GM23338 (cell line): ENCODE results near the gene C1orf87.

ENCODE experiments used
- CREB1 ChIP-seq: fragments of 250-450 bp; sonication (Bioruptor Pico); IDR thresholded peaks from 2 replicates; pipeline ENCODE4 v1.5.0; 2020; ENCODE audit warnings: low read depth, mild to moderate bottlenecking, moderate library complexity
- EZH2 ChIP-seq: fragments of 200-600 bp; sonication (generic); IDR thresholded peaks from one replicate; pipeline ENCODE4 v1.8.0; 2017; ENCODE audit warnings: antibody characterized with exemption, mild to moderate bottlenecking, low read depth; ENCODE audit not compliant: unreplicated experiment
- TF ChIP-seq, protein P1 (sequence below), 2 experiments: fragments of 200-600 bp in 1 of 2; sonication (generic) in 1 of 2; conservative IDR thresholded peaks; 2 replicates each; pipeline versions ENCODE4 v1.5.1 to v1.6.1; 2016 to 2017; ENCODE audit warnings: antibody characterized with exemption in 2 of 2, low read depth in 2 of 2, mild to moderate bottlenecking in 2 of 2, moderate library complexity in 1 of 2

DNA sequence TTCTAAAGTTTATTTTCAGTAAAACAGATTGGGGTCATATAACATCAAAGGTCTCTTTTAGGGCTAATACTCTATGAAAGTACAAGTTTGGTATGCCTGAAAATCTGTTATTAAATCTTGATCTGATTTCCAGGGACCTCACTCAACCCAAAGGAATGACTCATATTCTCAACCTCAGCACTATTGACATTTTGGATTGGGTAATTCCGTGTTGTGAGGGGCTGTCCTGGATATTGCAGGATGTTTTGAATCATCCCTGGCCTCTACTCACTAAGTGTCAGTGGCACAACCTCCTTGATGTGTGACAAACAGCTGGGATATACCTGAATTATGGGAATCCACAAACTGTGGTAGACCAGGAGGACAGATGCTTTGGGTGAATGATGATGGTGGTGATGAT, 95.5 kb downstream of the C1orf87 start:
- TF ChIP-seq, protein P1, sequence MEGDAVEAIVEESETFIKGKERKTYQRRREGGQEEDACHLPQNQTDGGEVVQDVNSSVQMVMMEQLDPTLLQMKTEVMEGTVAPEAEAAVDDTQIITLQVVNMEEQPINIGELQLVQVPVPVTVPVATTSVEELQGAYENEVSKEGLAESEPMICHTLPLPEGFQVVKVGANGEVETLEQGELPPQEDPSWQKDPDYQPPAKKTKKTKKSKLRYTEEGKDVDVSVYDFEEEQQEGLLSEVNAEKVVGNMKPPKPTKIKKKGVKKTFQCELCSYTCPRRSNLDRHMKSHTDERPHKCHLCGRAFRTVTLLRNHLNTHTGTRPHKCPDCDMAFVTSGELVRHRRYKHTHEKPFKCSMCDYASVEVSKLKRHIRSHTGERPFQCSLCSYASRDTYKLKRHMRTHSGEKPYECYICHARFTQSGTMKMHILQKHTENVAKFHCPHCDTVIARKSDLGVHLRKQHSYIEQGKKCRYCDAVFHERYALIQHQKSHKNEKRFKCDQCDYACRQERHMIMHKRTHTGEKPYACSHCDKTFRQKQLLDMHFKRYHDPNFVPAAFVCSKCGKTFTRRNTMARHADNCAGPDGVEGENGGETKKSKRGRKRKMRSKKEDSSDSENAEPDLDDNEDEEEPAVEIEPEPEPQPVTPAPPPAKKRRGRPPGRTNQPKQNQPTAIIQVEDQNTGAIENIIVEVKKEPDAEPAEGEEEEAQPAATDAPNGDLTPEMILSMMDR (conservative IDR thresholded peaks at IDR 0.05; ENCODE audit: low read depth in 2 of 2) = no peak
- TF ChIP-seq EZH2 (no peak), CREB1 (CRISPR knock-in tag) (no peak)
